Hepatocyte (in vitro differentiated cells): ENCODE measurements around the gene GIPC1. TPM values are rescaled to one million over a fixed set of nuclear protein-coding genes. Genes with fewer than 3 reads are reported as not detected.
A peak's percentile ranks its signal among the peaks of the same experiment; 100 is the strongest.

ENCODE experiments used
- DNase-seq: peaks from one replicate; pipeline ENCODE4 v3.0.0-alpha.2; 2016; ENCODE audit warnings: low spot score
- H2AFZ ChIP-seq: fragments of 200-600 bp; sonication (generic); 2 replicates; pipeline ENCODE4 v1.6.0; 2016; ENCODE audit warnings: antibody characterized with exemption, mild to moderate bottlenecking
- H3K27ac ChIP-seq: fragments of 200-600 bp; sonication (generic); 2 replicates; pipeline ENCODE4 v1.5.1; 2016; ENCODE audit warnings: mild to moderate bottlenecking
- H3K27me3 ChIP-seq: fragments of 200-600 bp; sonication (generic); 2 replicates; pipeline ENCODE4 v1.6.1; 2016
- H3K36me3 ChIP-seq: fragments of 200-600 bp; sonication (generic); replicated peaks from 2 replicates; pipeline ENCODE4 v1.5.1; 2016; ENCODE audit warnings: low read depth; ENCODE audit not compliant: insufficient read depth
- H3K4me1 ChIP-seq: fragments of 200-600 bp; sonication (generic); 2 replicates; pipeline ENCODE4 v1.5.1; 2016; ENCODE audit warnings: mild to moderate bottlenecking, moderate library complexity; ENCODE audit not compliant: insufficient read depth
- H3K4me2 ChIP-seq: fragments of 200-600 bp; sonication (generic); 2 replicates; pipeline ENCODE4 v1.6.0; 2016
- H3K4me3 ChIP-seq: fragments of 200-600 bp; sonication (generic); 2 replicates; pipeline ENCODE4 v1.5.1; 2016; ENCODE audit warnings: mild to moderate bottlenecking
- H3K79me2 ChIP-seq: fragments of 200-600 bp; sonication (generic); 2 replicates; pipeline ENCODE4 v1.6.0; 2017; ENCODE audit warnings: mild to moderate bottlenecking
- H3K9me2 ChIP-seq: fragments of 200-600 bp; sonication (generic); replicated peaks from 2 replicates; pipeline ENCODE4 v1.6.0; 2017; ENCODE audit warnings: mild to moderate bottlenecking; ENCODE audit not compliant: insufficient read depth
- H3K9me3 ChIP-seq: fragments of 200-600 bp; sonication (generic); 2 replicates; pipeline ENCODE4 v1.5.1; 2016; ENCODE audit warnings: low read depth, mild to moderate bottlenecking
- H4K20me1 ChIP-seq: fragments of 200-600 bp; sonication (generic); 2 replicates; pipeline ENCODE4 v1.6.0; 2016; ENCODE audit warnings: mild to moderate bottlenecking; ENCODE audit not compliant: insufficient read depth, poor library complexity, severe bottlenecking
- EZH2 ChIP-seq: fragments of 200-600 bp; sonication (generic); IDR thresholded peaks from 2 replicates; pipeline ENCODE4 v1.6.1; 2016; ENCODE audit warnings: antibody characterized with exemption, mild to moderate bottlenecking, borderline replicate concordance
- EZH2phosphoT487 ChIP-seq: fragments of 200-600 bp; sonication (generic); IDR thresholded peaks from one replicate; pipeline ENCODE4 v1.6.1; 2018; ENCODE audit warnings: antibody characterized with exemption, mild to moderate bottlenecking, low read depth, moderate library complexity; ENCODE audit not compliant: unreplicated experiment, severe bottlenecking
- WGBS: methylation state at CpG from one replicate; pipeline ENCODE4 v1.1.6; 2016; ENCODE audit warnings: low lambda C conversion rate; ENCODE audit errors: missing lambda C conversion rate; 5-methylcytosine and 5-hydroxymethylcytosine counted together
- polyA plus RNA-seq: library from polyadenylated mRNA; unstranded; fragments of >200 nt; fragmentation: Nextera tagmentation; extraction: Ambion mirVana; gene quantifications from 2 replicates; pipeline ENCODE4 v1.2.1, GENCODE V29; 2016
- total RNA-seq: library from RNA; depleted of rRNA; stranded (reverse); fragments of >200 nt; gene quantifications from 2 replicates; pipeline ENCODE4 v1.2.3, GENCODE V29; 2014
- TF ChIP-seq, protein P1 (sequence below): fragments of 200-600 bp; sonication (generic); IDR thresholded peaks from 2 replicates; pipeline ENCODE4 v1.5.1; 2016; ENCODE audit warnings: antibody characterized with exemption, mild to moderate bottlenecking; ENCODE audit not compliant: poor library complexity

The GIPC1 gene
- total and polyA plus RNA-seq, 2 experiments from 2014 or later = 127 to 186 TPM

DNA sequence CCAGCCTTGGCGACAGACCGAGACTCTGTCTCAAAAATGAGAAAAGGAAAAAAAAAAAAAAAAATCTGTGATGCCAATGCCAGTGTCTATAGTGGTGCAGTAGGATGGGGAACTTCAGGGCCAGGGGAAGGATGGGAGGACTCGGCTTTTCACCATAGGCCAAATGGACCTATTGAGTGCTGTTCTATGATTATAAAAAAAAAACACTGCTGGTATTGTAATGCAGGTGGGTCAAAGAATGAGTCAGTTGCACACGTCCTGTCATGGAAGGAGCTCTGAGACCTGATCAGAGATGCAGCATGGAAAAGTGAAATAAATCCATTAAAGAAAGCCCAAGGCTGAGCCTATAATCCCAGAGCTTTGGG lies 15.3 kb upstream of the GIPC1 start:
- no peak overlapping the region for H3K4me2 ChIP-seq
- H3K27ac ChIP-seq = peak overlapping the region; percentile 81
- TF ChIP-seq, protein P1, sequence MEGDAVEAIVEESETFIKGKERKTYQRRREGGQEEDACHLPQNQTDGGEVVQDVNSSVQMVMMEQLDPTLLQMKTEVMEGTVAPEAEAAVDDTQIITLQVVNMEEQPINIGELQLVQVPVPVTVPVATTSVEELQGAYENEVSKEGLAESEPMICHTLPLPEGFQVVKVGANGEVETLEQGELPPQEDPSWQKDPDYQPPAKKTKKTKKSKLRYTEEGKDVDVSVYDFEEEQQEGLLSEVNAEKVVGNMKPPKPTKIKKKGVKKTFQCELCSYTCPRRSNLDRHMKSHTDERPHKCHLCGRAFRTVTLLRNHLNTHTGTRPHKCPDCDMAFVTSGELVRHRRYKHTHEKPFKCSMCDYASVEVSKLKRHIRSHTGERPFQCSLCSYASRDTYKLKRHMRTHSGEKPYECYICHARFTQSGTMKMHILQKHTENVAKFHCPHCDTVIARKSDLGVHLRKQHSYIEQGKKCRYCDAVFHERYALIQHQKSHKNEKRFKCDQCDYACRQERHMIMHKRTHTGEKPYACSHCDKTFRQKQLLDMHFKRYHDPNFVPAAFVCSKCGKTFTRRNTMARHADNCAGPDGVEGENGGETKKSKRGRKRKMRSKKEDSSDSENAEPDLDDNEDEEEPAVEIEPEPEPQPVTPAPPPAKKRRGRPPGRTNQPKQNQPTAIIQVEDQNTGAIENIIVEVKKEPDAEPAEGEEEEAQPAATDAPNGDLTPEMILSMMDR = no peak
- TF ChIP-seq EZH2phosphoT487 (no peak), EZH2 (no peak)
- no peak overlapping the region for H2AFZ ChIP-seq
- no peak for DNase-seq
- peaks cover 39% of the 10 kb centered on the region for H3K4me1 ChIP-seq
- peaks cover 23% of the 10 kb centered on the region for H4K20me1 ChIP-seq
- no peaks in the 10 kb centered on the region for H3K27me3 ChIP-seq
- no peaks in the 10 kb centered on the region for H3K9me2 ChIP-seq
- H3K4me3 ChIP-seq = no peak overlapping the region
- 94% methylated on average over 4 of the region's 4 CpGs for WGBS
- peaks cover 21% of the 10 kb centered on the region for H3K79me2 ChIP-seq
- no peaks in the 10 kb centered on the region for H3K9me3 ChIP-seq
- H3K36me3 ChIP-seq = peaks cover 6% of the 10 kb centered on the region

DNA sequence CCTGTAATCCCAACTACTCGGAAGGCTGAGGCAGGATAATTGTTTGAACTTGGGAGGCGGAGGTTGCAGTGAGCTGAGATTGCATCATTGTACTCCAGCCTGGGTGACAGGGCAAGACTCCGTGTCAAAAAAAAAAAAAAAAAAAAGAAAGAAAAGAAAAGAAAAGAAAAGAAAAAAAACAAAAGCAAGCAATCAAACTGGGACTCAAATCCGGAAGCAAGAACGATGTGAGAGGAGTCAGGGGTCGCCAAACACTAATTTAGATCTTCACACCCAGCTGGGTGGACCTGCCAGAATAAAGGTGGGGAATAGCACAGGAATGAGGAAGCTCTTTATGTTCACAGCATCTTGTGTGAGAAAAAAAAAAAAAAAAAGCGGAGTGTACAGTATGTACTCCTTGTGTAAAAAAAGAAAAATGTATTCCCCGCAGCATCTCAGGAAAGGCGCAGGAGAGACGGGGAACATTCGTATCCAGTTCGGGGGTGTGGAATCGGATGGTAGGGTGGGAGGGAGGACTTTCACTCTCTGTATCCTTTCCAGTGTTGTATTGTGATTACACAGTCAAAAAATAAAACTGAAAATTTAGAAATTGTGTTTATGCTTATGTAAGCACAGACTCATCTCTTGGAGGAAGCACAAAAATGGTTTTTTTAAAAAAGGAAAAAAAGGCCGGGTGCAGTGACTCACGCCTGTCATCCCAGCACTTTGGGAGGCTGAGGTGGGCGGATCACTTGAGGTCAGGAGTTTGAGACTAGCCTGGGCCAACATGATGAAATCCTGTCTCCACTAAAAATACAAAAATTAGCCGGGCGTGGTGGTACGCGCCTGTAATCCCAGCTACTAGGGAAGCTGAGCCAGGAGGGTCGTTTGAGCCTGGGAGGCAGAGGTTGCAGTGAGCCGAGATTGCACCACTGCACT lies 14.6 kb upstream of the GIPC1 start:
- no peak for DNase-seq
- Histone ChIP-seq H3K27ac (peak overlapping the region; percentile 81), H3K4me1 (peaks cover 38% of the 10 kb centered on the region), H3K4me3 (no peak overlapping the region), H3K9me2 (no peaks in the 10 kb centered on the region), H3K79me2 (peaks cover 15% of the 10 kb centered on the region), H3K9me3 (no peaks in the 10 kb centered on the region), H4K20me1 (peaks cover 17% of the 10 kb centered on the region), H3K27me3 (no peaks in the 10 kb centered on the region), H3K36me3 (peaks cover 6% of the 10 kb centered on the region), H3K4me2 (peak overlapping the region; percentile 55), H2AFZ (peak overlapping the region; percentile 16)
- TF ChIP-seq EZH2phosphoT487 = no peak
- TF ChIP-seq EZH2 = no peak
- TF ChIP-seq, protein P1 = no peak
- WGBS = 69% methylated on average over 21 of the region's 22 CpGs

DNA sequence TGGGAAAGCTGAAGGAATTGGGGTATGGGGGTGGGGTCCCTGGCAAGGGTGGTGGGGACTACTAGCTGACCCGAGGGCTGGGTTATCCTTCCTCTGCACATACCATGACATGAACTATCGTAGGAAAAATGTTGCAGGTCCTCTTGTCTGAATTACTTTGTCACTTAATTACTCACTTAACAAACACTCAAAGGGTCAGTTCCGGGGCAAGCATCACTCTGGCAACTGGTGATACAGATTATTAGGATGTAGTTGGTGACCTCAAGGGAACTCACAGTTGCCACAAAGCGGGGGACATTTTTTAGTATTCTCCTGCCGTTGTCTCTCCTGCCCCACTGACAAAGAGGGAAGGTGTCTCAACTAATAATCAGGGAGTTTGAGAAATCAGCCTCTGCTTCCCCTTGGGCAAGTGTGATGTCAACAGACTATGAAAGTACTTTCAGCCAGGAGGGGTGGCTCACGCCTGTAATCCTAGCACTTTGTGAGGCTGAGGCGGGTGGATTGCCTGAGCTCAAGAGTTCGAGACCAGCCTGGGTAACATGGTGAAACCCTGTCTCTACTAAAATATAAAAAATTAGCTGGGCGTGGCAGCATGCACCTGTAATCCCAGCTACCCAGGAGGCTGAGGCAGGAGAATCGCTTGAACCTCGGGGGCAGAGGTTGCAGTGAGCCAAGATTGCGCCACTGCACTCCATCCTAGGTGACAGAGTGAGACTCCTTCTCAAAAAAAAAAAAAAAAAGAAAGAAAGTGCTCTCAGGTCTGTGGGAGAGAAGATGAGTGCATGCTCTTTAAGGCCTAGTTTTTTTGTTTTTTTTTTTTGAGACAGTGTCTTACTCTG lies 12.0 kb upstream of the GIPC1 start:
- Histone ChIP-seq H3K9me3 (no peaks in the 10 kb centered on the region), H3K4me1 (peaks cover 32% of the 10 kb centered on the region), H3K79me2 (no peaks in the 10 kb centered on the region), H3K27ac (peak overlapping the region; percentile 98), H3K36me3 (no peaks in the 10 kb centered on the region), H3K27me3 (no peaks in the 10 kb centered on the region), H3K4me2 (no peak overlapping the region), H3K9me2 (no peaks in the 10 kb centered on the region), H2AFZ (no peak overlapping the region), H4K20me1 (no peaks in the 10 kb centered on the region), H3K4me3 (no peak overlapping the region)
- peak; percentile 64 for DNase-seq
- 56% methylated on average over 12 of the region's 12 CpGs for WGBS
- TF ChIP-seq, protein P1 = no peak
- no peak for TF ChIP-seq EZH2
- TF ChIP-seq EZH2phosphoT487 = no peak
